Natural killer cell treated with Interleukin-12 subunit alpha and Interleukin-12 subunit beta and Interleukin-15 and Interleukin-18, amount 100 ng/mL, for 72 hours (primary cell): ENCODE data around the gene CHST3. TPM values are rescaled to one million over a fixed set of nuclear protein-coding genes. Genes with fewer than 3 reads are reported as not detected.

ENCODE experiments used
- ATAC-seq, 2 donors: fragments of 150-1000 bp; cut with Tn5 transposase in 1 of 2; sonication (Bioruptor Pico), chemical (Tn5 transposase) in 1 of 2; 2 replicates each; pipeline ENCODE4 v1.10.0; 2021
- DNase-seq: peaks from one replicate; pipeline ENCODE4 v3.0.0; 2022; ENCODE audit warnings: low spot score
- H3K27ac Mint-ChIP-seq, 2 donors: 1 replicate in 1 of 2; 2 replicates in 1 of 2; pipeline ENCODE4 v1.8.0; 2022; ENCODE audit warnings: mixed read lengths in 2 of 2, mild to moderate bottlenecking in 1 of 2, moderate library complexity in 1 of 2
- H3K27me3 Mint-ChIP-seq, 2 donors: 1 replicate in 1 of 2; 2 replicates in 1 of 2; pipeline ENCODE4 v1.8.0; 2022; ENCODE audit warnings: mixed read lengths in 2 of 2
- H3K36me3 Mint-ChIP-seq: one replicate; pipeline ENCODE4 v1.8.0; 2022; ENCODE audit warnings: mixed read lengths
- H3K4me1 Mint-ChIP-seq, 2 donors: 1 replicate in 1 of 2; 2 replicates in 1 of 2; pipeline ENCODE4 v1.8.0; 2022; ENCODE audit warnings: low read depth in 2 of 2, mixed read lengths in 2 of 2, mild to moderate bottlenecking in 1 of 2
- H3K4me3 Mint-ChIP-seq: one replicate; pipeline ENCODE4 v1.8.0; 2022; ENCODE audit warnings: mixed read lengths
- H3K9me3 Mint-ChIP-seq: 2 replicates; pipeline ENCODE4 v1.8.0; 2022; ENCODE audit warnings: mixed read lengths
- total RNA-seq, 2 donors: library from RNA; stranded (reverse); gene quantifications; one replicate each; pipeline ENCODE4 v1.2.3, GENCODE V29; 2022

The CHST3 gene
- total RNA-seq, 2 donors from 2014 or later, result not detected

DNA sequence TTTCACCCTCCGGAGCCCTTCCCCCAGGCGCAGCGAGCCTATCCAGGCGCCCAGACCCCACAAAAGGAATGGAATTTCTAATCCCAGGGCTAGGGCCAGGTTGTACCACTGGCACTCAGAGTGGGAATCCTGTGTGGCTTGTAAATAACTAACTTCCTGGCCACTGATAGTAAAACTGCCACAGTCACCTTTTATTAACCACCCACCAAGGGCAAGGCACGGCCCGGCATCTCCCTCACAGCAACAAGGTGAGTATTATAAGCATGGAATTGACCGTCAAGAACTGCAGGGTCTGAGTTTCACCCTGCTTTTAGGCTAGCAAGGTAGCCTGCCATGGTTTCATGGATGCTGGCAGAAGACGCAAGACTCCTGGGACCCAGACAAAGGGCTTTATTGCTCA is 73.1 kb downstream of the CHST3 start:
- H3K4me3 Mint-ChIP-seq, result no peak overlapping the region
- no peak for DNase-seq
- H3K4me1 Mint-ChIP-seq, result no peaks in the 10 kb centered on the region
- no peaks in the 10 kb centered on the region for H3K9me3 Mint-ChIP-seq
- peaks cover 0 to 4% of the 10 kb centered on the region in 2 donors for H3K27me3 Mint-ChIP-seq
- no peak for ATAC-seq
- H3K27ac Mint-ChIP-seq, result no peak overlapping the region
- no peaks in the 10 kb centered on the region for H3K36me3 Mint-ChIP-seq

DNA sequence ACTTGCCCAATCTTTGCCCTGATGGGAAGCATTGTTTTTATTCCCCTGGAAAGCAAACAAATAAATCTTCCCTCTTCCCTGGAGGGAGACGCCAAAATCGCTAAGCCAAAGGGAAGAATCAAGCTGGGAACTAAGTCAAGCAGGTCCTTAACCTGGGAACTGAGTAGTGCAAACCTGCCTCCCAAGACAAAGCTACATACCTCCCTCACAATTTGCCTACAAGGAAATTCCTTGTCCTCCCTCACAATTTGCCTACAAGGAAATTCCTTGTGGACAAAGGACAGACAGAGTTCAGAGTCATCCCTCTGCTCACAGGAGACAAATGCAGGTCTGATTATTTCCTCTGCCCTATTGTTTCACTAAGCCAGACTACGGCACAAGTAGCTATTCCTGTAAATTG is 73.6 kb downstream of the CHST3 start:
- no peak overlapping the region for H3K4me3 Mint-ChIP-seq
- no peak for DNase-seq
- no peak for ATAC-seq
- no peaks in the 10 kb centered on the region for H3K36me3 Mint-ChIP-seq
- H3K27me3 Mint-ChIP-seq, result peaks cover 0 to 4% of the 10 kb centered on the region in 2 donors
- no peaks in the 10 kb centered on the region for H3K9me3 Mint-ChIP-seq
- no peak overlapping the region for H3K27ac Mint-ChIP-seq
- H3K4me1 Mint-ChIP-seq, result no peaks in the 10 kb centered on the region

DNA sequence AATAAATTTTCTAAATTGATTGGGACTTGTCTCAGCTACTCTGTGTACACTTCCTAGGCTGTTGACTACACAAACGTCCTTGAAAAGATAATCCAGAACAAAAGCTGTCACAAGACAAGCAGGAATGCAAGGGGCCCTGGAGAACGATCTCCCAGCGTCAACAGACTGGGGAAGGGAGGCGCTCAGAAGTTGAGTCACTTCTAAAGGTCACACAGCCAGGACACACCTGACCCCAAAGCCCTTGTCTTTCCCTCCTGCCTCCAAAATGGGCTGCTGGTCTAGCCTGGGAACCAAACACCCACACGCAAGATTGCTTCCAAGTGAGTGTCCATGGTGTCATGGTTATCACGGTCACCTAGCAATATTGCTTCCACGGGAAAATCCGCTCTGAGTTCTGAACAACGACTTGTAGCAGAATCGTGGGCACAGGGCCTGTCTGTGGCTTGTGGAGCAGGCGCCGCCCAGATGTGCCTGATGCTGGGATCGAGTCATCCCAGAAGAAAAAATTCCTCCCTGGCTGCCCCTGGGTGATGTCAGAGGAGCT is 74.3 kb downstream of the CHST3 start:
- H3K4me1 Mint-ChIP-seq, result no peaks in the 10 kb centered on the region
- ATAC-seq (no peak), DNase-seq (no peak)
- H3K27ac Mint-ChIP-seq, result no peak overlapping the region
- no peaks in the 10 kb centered on the region for H3K36me3 Mint-ChIP-seq
- no peak overlapping the region for H3K4me3 Mint-ChIP-seq
- no peaks in the 10 kb centered on the region for H3K9me3 Mint-ChIP-seq
- H3K27me3 Mint-ChIP-seq, result peaks cover 0 to 4% of the 10 kb centered on the region in 2 donors

- DNase-seq (no peak), ATAC-seq (peak in 1 of 2 donors; percentile 15)
- Mint-ChIP-seq H3K27me3 (peaks cover 0 to 2% of the 10 kb centered on the region in 2 donors), H3K9me3 (no peaks in the 10 kb centered on the region), H3K27ac (no peak overlapping the region), H3K4me3 (no peak overlapping the region), H3K36me3 (no peaks in the 10 kb centered on the region), H3K4me1 (no peaks in the 10 kb centered on the region)
These were observed 75.2 kb downstream of the CHST3 start for GRCh38 chr10:72039377-72039776.

GRCh38 chr10:72041491-72041890 is 77.3 kb downstream of the CHST3 start:
- Mint-ChIP-seq H3K4me3 (no peak overlapping the region), H3K27me3 (peaks cover 0 to under 1% of the 10 kb centered on the region in 2 donors), H3K4me1 (no peaks in the 10 kb centered on the region), H3K9me3 (no peaks in the 10 kb centered on the region), H3K36me3 (no peaks in the 10 kb centered on the region), H3K27ac (no peak overlapping the region)
- ATAC-seq, result no peak
- no peak for DNase-seq

DNA sequence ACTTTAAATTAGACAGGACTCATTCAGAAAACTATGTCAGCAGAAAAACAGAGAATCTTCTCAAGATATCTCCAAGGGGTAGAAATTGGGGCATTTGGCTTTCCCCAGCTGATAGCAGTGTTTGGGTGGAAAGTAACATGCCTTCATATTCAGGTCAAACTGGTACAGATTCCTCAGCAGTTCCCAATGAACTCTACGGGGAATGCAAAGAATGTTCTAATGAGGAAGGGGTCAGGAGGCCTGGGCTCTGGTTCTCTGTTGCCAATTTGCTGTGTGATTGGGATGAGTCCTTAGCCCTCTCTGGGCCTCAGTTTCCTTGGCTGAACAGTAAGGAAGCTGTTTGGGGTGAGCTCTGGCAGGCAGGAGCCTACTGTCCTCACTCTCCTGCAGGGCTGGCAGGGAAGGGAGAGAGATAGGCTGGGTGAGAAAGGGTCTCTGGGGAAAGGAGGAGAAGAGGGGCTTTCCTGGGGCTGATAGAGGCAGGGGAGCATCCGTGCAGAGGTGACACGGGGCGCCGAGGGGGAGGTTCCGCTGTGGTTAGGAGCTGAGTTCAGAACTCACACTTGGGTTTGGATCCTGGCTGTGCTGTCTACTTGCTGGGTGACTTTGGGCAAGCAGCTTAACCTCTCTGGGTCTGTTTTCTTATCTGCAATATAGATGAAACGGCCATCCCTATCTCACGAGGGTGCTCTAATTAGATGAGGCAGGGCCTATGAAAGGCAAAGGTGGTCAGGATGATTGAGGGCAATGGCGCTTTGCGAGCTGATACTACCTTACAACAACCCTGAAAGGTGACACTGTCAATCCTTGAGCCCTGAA is 79.0 kb downstream of the CHST3 start:
- H3K36me3 Mint-ChIP-seq, result no peaks in the 10 kb centered on the region

GRCh38 chr10:72044417-72045041 is 80.3 kb downstream of the CHST3 start:
- DNase-seq (no peak), ATAC-seq (no peak)
- H3K4me3 Mint-ChIP-seq, result no peak overlapping the region
- no peaks in the 10 kb centered on the region for H3K27me3 Mint-ChIP-seq
- peaks cover 0 to 3% of the 10 kb centered on the region in 2 donors for H3K4me1 Mint-ChIP-seq
- no peaks in the 10 kb centered on the region for H3K36me3 Mint-ChIP-seq
- H3K27ac Mint-ChIP-seq, result no peak overlapping the region
- no peaks in the 10 kb centered on the region for H3K9me3 Mint-ChIP-seq

More for the DNA sequence above, 79.0 kb downstream of the CHST3 start:
- no peak overlapping the region for H3K27ac Mint-ChIP-seq
- DNase-seq, result no peak
- no peaks in the 10 kb centered on the region for H3K9me3 Mint-ChIP-seq
- H3K4me1 Mint-ChIP-seq, result no peaks in the 10 kb centered on the region
- H3K4me3 Mint-ChIP-seq, result no peak overlapping the region
- no peak for ATAC-seq
- no peaks in the 10 kb centered on the region for H3K27me3 Mint-ChIP-seq

GRCh38 chr10:72045586-72045985 is 81.4 kb downstream of the CHST3 start:
- H3K27me3 Mint-ChIP-seq, result no peaks in the 10 kb centered on the region
- H3K4me3 Mint-ChIP-seq, result no peak overlapping the region
- no peak for DNase-seq
- peaks cover 0 to 3% of the 10 kb centered on the region in 2 donors for H3K4me1 Mint-ChIP-seq
- no peaks in the 10 kb centered on the region for H3K36me3 Mint-ChIP-seq
- H3K27ac Mint-ChIP-seq, result no peak overlapping the region
- no peaks in the 10 kb centered on the region for H3K9me3 Mint-ChIP-seq
- ATAC-seq, result no peak

DNA sequence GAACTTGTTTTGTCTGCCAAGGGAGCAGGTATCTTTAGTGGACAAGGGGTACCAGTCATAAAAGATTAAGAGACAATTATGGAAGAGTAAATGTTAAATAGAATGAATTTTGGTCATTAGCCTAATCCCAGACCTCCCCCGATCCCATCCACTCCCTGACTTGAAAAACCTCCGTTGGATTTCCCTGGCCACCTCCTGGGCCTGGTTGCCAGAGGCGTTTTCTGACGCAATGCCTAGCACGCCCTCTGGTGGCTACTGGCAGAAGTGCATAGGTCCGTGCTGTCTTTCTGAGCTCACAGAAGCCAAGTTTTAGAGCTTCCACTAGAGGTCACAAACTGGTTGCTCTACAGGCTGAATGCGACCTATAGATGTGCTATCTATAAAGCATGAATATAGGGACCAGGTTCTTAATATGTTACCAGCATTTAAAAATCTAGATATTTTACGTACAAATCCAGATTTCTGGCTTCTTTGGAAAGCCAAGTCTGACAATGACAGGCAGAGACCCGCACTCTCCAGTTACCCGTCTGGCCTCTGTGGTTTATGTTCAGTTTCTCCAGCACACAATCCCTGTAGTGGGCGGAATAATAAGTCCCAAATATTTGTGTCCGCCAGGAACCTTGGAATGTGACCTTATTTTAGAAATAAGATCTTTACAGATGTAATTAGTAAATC is 84.4 kb downstream of the CHST3 start:
- DNase-seq (peak; percentile 85), ATAC-seq (peak; percentile 82 to 86)
- H3K27ac Mint-ChIP-seq, result peak overlapping the region; percentile 42 to 47
- H3K9me3 Mint-ChIP-seq, result no peaks in the 10 kb centered on the region
- H3K36me3 Mint-ChIP-seq, result no peaks in the 10 kb centered on the region
- peaks cover 0 to 3% of the 10 kb centered on the region in 2 donors for H3K4me1 Mint-ChIP-seq
- H3K27me3 Mint-ChIP-seq, result no peaks in the 10 kb centered on the region
- H3K4me3 Mint-ChIP-seq, result no peak overlapping the region

- Mint-ChIP-seq H3K36me3 (no peaks in the 10 kb centered on the region), H3K9me3 (no peaks in the 10 kb centered on the region), H3K27me3 (no peaks in the 10 kb centered on the region), H3K4me3 (no peak overlapping the region), H3K27ac (no peak overlapping the region), H3K4me1 (peaks cover 0 to 3% of the 10 kb centered on the region in 2 donors)
- no peak for ATAC-seq
- no peak for DNase-seq
These were observed 85.3 kb downstream of the CHST3 start for GRCh38 chr10:72049472-72049871.

GRCh38 chr10:72049969-72050781 is 86.0 kb downstream of the CHST3 start:
- Mint-ChIP-seq H3K4me3 (no peak overlapping the region), H3K9me3 (no peaks in the 10 kb centered on the region), H3K4me1 (peaks cover 0 to 6% of the 10 kb centered on the region in 2 donors), H3K36me3 (no peaks in the 10 kb centered on the region), H3K27me3 (no peaks in the 10 kb centered on the region), H3K27ac (no peak overlapping the region)
- ATAC-seq, result no peak
- DNase-seq, result no peak

DNA sequence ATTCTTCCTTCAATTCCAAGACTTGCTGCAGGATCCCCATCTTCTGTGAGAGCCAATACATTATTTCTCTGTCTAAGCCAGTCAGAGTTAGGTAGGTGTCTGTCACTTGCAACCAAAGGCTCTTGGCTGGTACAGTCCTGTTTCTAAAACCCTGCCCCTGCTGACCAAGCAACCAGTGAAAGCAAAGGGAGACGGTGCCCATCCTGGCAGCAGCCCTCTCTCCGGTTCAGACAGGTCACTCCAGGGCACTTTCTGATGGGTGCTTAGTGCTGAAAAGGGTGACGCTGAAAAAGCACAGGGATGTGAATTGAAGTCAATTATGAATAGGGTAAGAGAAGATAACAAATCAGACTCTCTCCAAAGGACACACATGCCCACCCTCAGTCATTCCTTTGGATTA is 86.7 kb downstream of the CHST3 start:
- no peak overlapping the region for H3K4me3 Mint-ChIP-seq
- H3K36me3 Mint-ChIP-seq, result no peaks in the 10 kb centered on the region
- DNase-seq, result no peak
- no peak overlapping the region for H3K27ac Mint-ChIP-seq
- H3K4me1 Mint-ChIP-seq, result peaks cover 0 to 6% of the 10 kb centered on the region in 2 donors
- H3K9me3 Mint-ChIP-seq, result no peaks in the 10 kb centered on the region
- no peak for ATAC-seq
- no peaks in the 10 kb centered on the region for H3K27me3 Mint-ChIP-seq

GRCh38 chr10:72053690-72054089 is 89.5 kb downstream of the CHST3 start:
- Mint-ChIP-seq H3K9me3 (no peaks in the 10 kb centered on the region), H3K36me3 (no peaks in the 10 kb centered on the region), H3K27me3 (no peaks in the 10 kb centered on the region), H3K4me1 (peaks cover 0 to 3% of the 10 kb centered on the region in 2 donors), H3K4me3 (no peak overlapping the region), H3K27ac (peak overlapping the region in 1 of 2 donors; percentile 71)
- ATAC-seq (no peak), DNase-seq (no peak)
